Measurements from ENCODE around the gene NUB1. TPM values are rescaled to one million over a fixed set of nuclear protein-coding genes. Genes with fewer than 3 reads are reported as not detected.

NUB1 gene
- total RNA-seq, 1 experiment from 2014 or later, result 40.0 TPM

DNA sequence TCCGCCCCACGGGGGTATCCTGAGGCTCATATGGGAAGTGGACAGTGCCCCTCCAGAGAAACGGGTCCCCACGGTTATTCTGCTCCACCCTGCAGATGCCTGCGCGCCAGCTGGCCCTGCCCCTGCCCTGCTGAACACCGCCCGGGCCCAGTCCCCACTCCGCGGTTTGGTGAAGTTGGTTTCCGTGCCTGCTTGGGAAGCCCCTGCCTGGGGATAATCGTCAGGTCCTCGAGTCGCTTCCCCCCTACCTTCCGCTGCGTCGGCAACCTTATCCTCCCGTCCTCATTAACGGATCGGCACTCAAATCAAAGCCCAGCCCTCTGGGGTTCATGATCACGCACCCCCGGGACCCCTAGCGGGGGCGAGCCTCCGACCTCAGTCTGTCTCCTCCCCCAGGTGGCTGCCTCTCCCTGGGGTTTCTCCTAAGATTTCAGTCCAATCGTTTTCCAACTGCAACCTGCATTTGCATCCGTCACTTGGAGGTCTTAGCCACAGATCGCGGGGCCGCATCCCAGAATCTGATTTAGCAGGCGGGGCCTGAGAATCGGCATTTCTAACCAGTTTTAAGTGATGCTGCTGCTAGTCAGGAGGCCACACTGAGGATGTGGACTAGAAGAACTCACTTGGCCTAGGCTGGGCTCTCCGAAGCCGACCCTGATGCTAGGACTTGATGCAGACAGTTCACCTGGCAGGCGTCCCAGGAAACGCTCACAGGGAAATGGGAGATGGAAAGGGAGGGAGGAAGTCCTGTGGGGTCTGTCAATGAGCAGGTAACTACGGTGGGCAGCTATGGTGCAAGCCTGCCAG, 40.7 kb downstream of the NUB1 start:
- Histone ChIP-seq H3K27me3 (ENCODE audit: low read length) (no peaks in the 10 kb centered on the region), H3K9me3 (ENCODE audit: low read length) (no peaks in the 10 kb centered on the region), H4K20me1 (ENCODE audit: insufficient read depth, low read depth, low read length) (no peaks in the 10 kb centered on the region), H3K9me2 (replicated peaks; ENCODE audit: insufficient read depth, low read length) (no peaks in the 10 kb centered on the region), H3K9ac (ENCODE audit: low read length) (no peak overlapping the region), H2AFZ (ENCODE audit: low read length) (no peak overlapping the region), H3K27ac (ENCODE audit: low read length) (no peak overlapping the region), H3K4me2 (ENCODE audit: low read depth, low read length, poor library complexity, severe bottlenecking) (no peak overlapping the region), H3K4me1 (ENCODE audit: low read length) (peaks cover 13% of the 10 kb centered on the region), H3K36me3 (ENCODE audit: insufficient read depth, low read length) (no peaks in the 10 kb centered on the region; the same call in 1 of the 2 replicates), H3K79me2 (ENCODE audit: low read length) (no peaks in the 10 kb centered on the region), H3K4me3 (ENCODE audit: low read length) (no peak overlapping the region)
- no peak for DNase-seq

DNA sequence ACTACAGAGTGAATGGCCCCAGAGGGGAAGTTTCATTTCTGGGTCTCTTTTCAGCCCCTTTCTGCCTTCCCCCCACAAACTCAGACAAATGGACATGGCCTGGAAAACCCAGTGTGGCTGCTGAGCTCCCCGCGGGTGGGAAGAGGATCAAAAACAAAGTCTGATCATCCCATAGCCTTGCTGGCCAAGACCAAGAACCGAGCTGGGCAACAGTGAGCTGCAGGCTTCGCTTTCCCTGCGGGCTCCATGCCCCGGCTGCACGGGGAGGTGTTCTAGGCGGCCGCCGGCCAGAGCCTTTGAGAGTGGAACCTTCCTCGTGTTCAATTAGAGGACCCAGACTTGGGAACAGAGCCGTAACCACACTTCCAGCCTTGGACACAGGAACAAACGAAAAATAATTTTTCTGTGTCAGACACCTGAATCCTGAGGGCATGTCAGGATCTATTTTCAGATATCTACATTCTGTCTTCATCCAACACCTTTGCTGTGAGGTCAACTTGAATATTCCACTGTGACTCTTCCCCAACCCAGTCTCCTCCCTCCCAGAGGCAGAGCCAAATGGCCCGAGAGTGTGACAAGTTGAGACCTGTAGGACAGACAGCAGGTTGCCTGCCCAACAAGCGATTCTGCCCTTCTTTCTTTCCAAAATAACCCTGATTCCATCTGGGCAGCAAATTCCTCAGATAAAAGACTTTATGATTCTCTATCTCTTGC, 42.2 kb downstream of the NUB1 start:
- Histone ChIP-seq H3K4me3 (ENCODE audit: low read length) (no peak overlapping the region), H3K4me2 (ENCODE audit: low read depth, low read length, poor library complexity, severe bottlenecking) (no peak overlapping the region), H3K27me3 (ENCODE audit: low read length) (no peaks in the 10 kb centered on the region), H2AFZ (ENCODE audit: low read length) (no peak overlapping the region), H3K9me3 (ENCODE audit: low read length) (no peaks in the 10 kb centered on the region), H3K79me2 (ENCODE audit: low read length) (no peaks in the 10 kb centered on the region), H3K9ac (ENCODE audit: low read length) (no peak overlapping the region), H3K36me3 (ENCODE audit: insufficient read depth, low read length) (no peaks in the 10 kb centered on the region; the same call in 1 of the 2 replicates), H4K20me1 (ENCODE audit: insufficient read depth, low read depth, low read length) (no peaks in the 10 kb centered on the region), H3K27ac (ENCODE audit: low read length) (no peak overlapping the region), H3K9me2 (replicated peaks; ENCODE audit: insufficient read depth, low read length) (no peaks in the 10 kb centered on the region), H3K4me1 (ENCODE audit: low read length) (peaks cover 13% of the 10 kb centered on the region)
- no peak for DNase-seq

DNA sequence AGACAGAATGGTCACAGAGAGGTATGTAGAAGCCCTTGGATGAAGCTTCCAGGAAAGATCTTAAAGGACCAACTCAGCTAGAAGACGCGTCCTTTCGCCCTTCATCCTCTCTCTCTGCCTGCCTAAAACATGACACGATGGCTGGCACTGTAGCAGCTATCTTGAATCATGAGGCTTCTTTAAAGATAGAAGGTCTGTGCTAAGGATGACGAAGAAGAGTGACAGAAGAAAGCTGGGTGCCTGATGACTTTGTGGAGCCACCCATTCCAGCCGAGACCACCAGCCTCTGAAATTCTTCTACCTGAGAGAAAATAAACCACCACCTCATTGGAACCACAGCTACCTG, 42.7 kb downstream of the NUB1 start:
- no peak for DNase-seq
- no peaks in the 10 kb centered on the region for H3K27me3 ChIP-seq (ENCODE audit: low read length)
- no peak overlapping the region for H3K9ac ChIP-seq (ENCODE audit: low read length)
- H3K4me1 ChIP-seq (ENCODE audit: low read length), result peaks cover 13% of the 10 kb centered on the region
- no peaks in the 10 kb centered on the region for H3K9me3 ChIP-seq (ENCODE audit: low read length)
- H3K27ac ChIP-seq (ENCODE audit: low read length), result no peak overlapping the region
- H3K36me3 ChIP-seq (ENCODE audit: insufficient read depth, low read length), result no peaks in the 10 kb centered on the region; the same call in 1 of the 2 replicates
- no peak overlapping the region for H2AFZ ChIP-seq (ENCODE audit: low read length)
- no peaks in the 10 kb centered on the region for H4K20me1 ChIP-seq (ENCODE audit: insufficient read depth, low read depth, low read length)
- no peak overlapping the region for H3K4me3 ChIP-seq (ENCODE audit: low read length)
- no peak overlapping the region for H3K4me2 ChIP-seq (ENCODE audit: low read depth, low read length, poor library complexity, severe bottlenecking)
- no peaks in the 10 kb centered on the region for H3K79me2 ChIP-seq (ENCODE audit: low read length)
- H3K9me2 ChIP-seq (replicated peaks; ENCODE audit: insufficient read depth, low read length), result no peaks in the 10 kb centered on the region

DNA sequence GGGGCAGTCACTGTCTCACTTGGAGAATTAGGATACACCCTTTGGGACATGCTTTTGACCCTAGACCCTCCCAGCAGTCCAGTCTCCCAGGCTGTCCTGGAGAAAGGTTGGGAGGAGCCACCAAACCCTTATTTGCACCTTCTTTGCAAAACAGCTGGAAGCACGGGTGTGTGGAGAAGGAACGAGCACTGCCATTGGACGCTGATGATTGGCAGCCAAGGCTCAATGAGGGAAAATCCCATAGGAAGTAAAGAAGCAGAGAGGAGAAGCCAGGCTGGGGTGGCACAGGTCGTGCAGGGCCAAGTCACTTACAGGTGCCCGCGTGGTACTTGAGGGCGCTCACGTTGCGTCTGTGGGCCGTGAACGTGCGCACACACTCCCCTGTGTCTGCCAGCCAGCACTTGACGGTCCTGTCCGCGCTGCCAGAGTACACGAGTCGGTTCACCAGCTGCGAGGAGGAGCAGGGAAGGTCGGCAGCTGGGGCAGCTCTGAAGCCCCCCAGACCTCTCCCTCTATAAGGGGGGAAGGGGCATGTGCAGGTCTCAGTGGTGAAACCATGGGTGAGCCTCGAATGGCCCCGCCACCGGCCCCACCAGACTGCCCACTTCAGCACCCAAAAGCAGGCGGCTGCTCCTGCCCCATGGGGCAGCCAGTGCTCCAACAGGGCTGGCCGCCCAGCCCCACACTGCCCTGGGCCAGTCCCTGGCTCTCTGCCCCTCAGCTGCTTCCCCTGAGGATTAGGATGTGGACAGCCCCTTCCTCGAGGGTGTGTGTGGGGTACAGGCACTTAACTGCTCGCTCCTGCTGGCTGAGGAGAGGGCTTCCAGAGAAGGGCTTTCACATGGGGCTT, 43.4 kb downstream of the NUB1 start:
- no peak overlapping the region for H3K4me2 ChIP-seq (ENCODE audit: low read depth, low read length, poor library complexity, severe bottlenecking)
- H3K79me2 ChIP-seq (ENCODE audit: low read length), result no peaks in the 10 kb centered on the region
- H3K9me2 ChIP-seq (replicated peaks; ENCODE audit: insufficient read depth, low read length), result no peaks in the 10 kb centered on the region
- no peak overlapping the region for H3K9ac ChIP-seq (ENCODE audit: low read length)
- H3K9me3 ChIP-seq (ENCODE audit: low read length), result no peaks in the 10 kb centered on the region
- no peaks in the 10 kb centered on the region for H3K36me3 ChIP-seq (ENCODE audit: insufficient read depth, low read length)
- H2AFZ ChIP-seq (ENCODE audit: low read length), result no peak overlapping the region
- H3K4me1 ChIP-seq (ENCODE audit: low read length), result peaks cover 13% of the 10 kb centered on the region
- no peaks in the 10 kb centered on the region for H3K27me3 ChIP-seq (ENCODE audit: low read length)
- no peak overlapping the region for H3K27ac ChIP-seq (ENCODE audit: low read length)
- H4K20me1 ChIP-seq (ENCODE audit: insufficient read depth, low read depth, low read length), result no peaks in the 10 kb centered on the region
- no peak for DNase-seq
- no peak overlapping the region for H3K4me3 ChIP-seq (ENCODE audit: low read length)

DNA sequence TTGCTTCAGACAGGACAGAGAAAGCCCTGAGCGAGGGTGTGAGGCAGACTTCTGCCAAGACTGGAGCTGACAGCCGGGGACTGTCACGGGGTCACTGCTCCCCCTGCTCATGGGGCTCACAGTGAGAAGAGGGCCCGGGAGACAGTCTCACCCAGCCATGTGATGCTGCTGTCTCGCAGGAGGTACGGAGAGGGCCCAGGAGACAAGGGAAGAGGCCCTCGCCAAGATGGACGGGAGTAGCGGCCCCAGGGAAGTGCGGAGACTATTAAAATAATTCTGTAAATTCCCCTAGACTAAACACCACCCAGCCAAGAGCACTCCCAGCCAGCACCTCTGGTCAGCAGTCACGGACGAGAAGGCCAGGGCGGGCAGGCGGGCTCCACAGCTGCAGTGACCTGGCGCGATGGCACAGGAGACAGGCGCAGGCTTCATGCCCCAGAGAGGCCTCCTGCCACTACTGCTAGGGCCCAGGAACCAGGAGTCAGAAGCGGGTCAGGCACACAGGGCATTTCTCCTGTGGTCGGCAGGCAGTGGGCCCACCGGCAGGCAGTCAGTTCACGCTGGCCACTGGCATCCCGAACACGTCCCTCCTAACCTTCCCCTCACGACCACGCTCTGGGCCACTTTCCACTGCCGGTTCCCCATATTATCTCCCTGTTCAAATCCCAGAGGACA, 44.2 kb downstream of the NUB1 start:
- H3K9me2 ChIP-seq (replicated peaks; ENCODE audit: insufficient read depth, low read length), result no peaks in the 10 kb centered on the region
- no peak overlapping the region for H3K9ac ChIP-seq (ENCODE audit: low read length)
- no peaks in the 10 kb centered on the region for H3K36me3 ChIP-seq (ENCODE audit: insufficient read depth, low read length)
- H2AFZ ChIP-seq (ENCODE audit: low read length), result no peak overlapping the region
- H3K27me3 ChIP-seq (ENCODE audit: low read length), result no peaks in the 10 kb centered on the region
- no peak overlapping the region for H3K27ac ChIP-seq (ENCODE audit: low read length)
- DNase-seq, result no peak
- H3K4me2 ChIP-seq (ENCODE audit: low read depth, low read length, poor library complexity, severe bottlenecking), result no peak overlapping the region
- no peaks in the 10 kb centered on the region for H3K79me2 ChIP-seq (ENCODE audit: low read length)
- no peaks in the 10 kb centered on the region for H4K20me1 ChIP-seq (ENCODE audit: insufficient read depth, low read depth, low read length)
- no peak overlapping the region for H3K4me3 ChIP-seq (ENCODE audit: low read length)
- peaks cover 8% of the 10 kb centered on the region for H3K4me1 ChIP-seq (ENCODE audit: low read length)
- no peaks in the 10 kb centered on the region for H3K9me3 ChIP-seq (ENCODE audit: low read length)

DNA sequence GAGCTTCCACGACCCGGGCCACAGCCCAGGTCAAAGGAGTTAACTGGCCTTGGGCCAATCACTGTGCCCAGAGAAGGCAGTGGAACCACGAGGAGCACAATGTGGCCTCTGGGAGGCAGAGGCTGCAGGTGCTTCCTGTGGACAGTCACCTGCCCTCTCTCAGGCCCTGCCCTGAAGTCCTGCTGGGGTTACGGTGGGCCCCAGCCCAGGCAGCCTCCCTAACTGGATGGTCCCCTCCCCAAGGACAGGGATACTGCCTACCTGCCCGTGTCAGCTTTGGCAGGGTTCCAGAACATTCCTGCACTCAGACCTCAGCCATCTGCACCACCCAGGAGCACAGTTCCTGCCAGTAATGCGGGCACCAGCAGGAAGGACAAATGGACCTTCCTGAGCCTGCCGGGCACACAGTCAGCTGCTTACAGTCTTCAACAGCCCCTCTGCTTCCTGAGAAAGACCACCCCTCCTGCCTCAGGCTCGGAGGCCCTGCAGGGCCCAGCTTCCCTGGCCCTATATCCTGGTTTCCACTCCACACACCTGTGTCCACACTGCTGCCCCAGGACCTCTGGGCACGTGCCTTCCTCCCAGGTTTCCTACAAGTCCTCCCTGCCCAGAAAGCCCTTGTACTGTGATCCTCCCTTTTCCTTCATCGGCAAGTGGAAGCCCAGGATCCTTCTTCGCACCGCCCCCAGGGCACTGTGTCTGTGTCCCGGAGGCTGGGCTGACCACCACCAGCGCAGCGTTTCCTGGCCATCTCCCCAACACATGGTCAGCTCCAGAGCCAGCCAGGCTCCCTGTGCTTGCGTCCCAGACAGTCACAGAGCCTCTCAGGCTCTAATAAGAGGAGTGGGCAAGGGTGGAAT, 44.9 kb downstream of the NUB1 start:
- Histone ChIP-seq H3K9me3 (ENCODE audit: low read length) (no peaks in the 10 kb centered on the region), H3K27me3 (ENCODE audit: low read length) (no peaks in the 10 kb centered on the region), H3K4me2 (ENCODE audit: low read depth, low read length, poor library complexity, severe bottlenecking) (no peak overlapping the region), H3K4me3 (ENCODE audit: low read length) (no peak overlapping the region), H4K20me1 (ENCODE audit: insufficient read depth, low read depth, low read length) (no peaks in the 10 kb centered on the region), H3K9me2 (replicated peaks; ENCODE audit: insufficient read depth, low read length) (no peaks in the 10 kb centered on the region), H3K79me2 (ENCODE audit: low read length) (no peaks in the 10 kb centered on the region), H2AFZ (ENCODE audit: low read length) (no peak overlapping the region), H3K36me3 (ENCODE audit: insufficient read depth, low read length) (no peaks in the 10 kb centered on the region), H3K4me1 (ENCODE audit: low read length) (peaks cover under 1% of the 10 kb centered on the region; the same call in 1 of the 2 replicates), H3K27ac (ENCODE audit: low read length) (no peak overlapping the region), H3K9ac (ENCODE audit: low read length) (no peak overlapping the region)
- no peak for DNase-seq

DNA sequence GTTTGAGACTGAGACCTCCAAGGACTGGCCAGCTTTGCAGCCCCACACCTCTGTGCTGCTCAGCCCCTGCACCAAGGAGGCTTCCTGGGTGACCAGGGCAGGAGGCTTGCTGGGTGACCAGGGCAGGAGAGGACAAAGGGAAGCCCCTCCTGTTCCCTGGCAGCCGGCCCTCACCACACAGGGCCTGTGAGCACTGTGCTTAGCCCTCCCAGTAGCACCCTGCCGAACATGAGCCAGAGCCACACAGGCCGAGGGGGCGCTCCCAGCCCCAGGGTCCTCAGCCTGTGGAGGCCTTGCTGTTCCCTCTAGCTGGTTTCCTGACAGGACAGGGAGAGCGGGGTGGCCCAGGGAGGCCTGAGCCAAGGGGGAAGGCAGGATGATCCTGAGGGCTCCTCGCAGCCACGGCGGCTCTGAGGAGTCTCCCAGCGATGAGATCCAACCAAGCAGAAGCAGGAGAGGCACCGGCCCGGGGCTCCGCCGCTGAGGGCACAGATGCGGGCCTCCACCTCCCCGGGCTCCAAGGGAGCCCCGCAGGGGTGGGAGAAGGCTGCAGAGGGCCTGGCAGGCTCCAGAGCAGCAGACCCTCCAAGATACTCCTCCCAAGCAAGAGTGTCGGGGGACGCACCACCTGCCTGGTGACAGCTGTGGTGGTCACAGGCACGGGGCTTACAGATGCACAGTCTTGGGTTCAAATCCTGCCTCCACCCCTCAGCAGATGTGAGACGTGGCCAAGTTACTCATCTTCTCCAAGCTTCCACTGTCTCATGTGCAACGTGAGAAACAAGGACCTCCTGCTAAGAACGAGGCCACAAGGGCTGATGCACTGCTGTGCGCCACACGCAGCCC, 45.8 kb downstream of the NUB1 start:
- Histone ChIP-seq H2AFZ (ENCODE audit: low read length) (no peak overlapping the region), H3K4me3 (ENCODE audit: low read length) (no peak overlapping the region), H3K36me3 (ENCODE audit: insufficient read depth, low read length) (no peaks in the 10 kb centered on the region), H3K9me2 (replicated peaks; ENCODE audit: insufficient read depth, low read length) (no peaks in the 10 kb centered on the region), H4K20me1 (ENCODE audit: insufficient read depth, low read depth, low read length) (no peaks in the 10 kb centered on the region), H3K9me3 (ENCODE audit: low read length) (no peaks in the 10 kb centered on the region), H3K9ac (ENCODE audit: low read length) (no peak overlapping the region), H3K4me2 (ENCODE audit: low read depth, low read length, poor library complexity, severe bottlenecking) (no peak overlapping the region), H3K4me1 (ENCODE audit: low read length) (no peaks in the 10 kb centered on the region), H3K79me2 (ENCODE audit: low read length) (no peaks in the 10 kb centered on the region), H3K27me3 (ENCODE audit: low read length) (no peaks in the 10 kb centered on the region), H3K27ac (ENCODE audit: low read length) (no peak overlapping the region)
- no peak for DNase-seq

Measured in Karpas-422 (cell line).